NOMO-1 treated with dmso at 0.1 percent for 144 hours (cell line): ENCODE results near the gene TUT4.

Experiments used
- DNase-seq: peaks from one replicate; lab custom pipeline; 2025; ENCODE audit not compliant: unreplicated experiment; lab: John Stamatoyannopoulos, UW

Gene TUT4

GRCh38 chr1:52534928-52535764, 17.7 kb downstream of the TUT4 start:
- no peak for DNase-seq

GRCh38 chr1:52533713-52534112, 19.2 kb downstream of the TUT4 start:
- DNase-seq = peak; percentile 46

GRCh38 chr1:52532731-52533327, 20.1 kb downstream of the TUT4 start:
- DNase-seq = peak; percentile 10

- no peak for DNase-seq
These were observed 20.6 kb downstream of the TUT4 start for GRCh38 chr1:52532247-52532646.

- DNase-seq = no peak
These were observed 21.5 kb downstream of the TUT4 start for GRCh38 chr1:52531249-52531872.

- DNase-seq = no peak
These were observed 22.2 kb downstream of the TUT4 start for GRCh38 chr1:52530563-52531144.

- DNase-seq = no peak
These were observed 29.5 kb downstream of the TUT4 start for GRCh38 chr1:52523376-52523775.

GRCh38 chr1:52520148-52520547, 32.7 kb downstream of the TUT4 start:
- no peak for DNase-seq

- DNase-seq = no peak
These were observed 33.9 kb downstream of the TUT4 start for GRCh38 chr1:52518962-52519361.

GRCh38 chr1:52511851-52512615, 40.9 kb downstream of the TUT4 start:
- no peak for DNase-seq

GRCh38 chr1:52511439-52511838, 41.5 kb downstream of the TUT4 start:
- DNase-seq = no peak

- DNase-seq = no peak
These were observed 45.9 kb downstream of the TUT4 start for GRCh38 chr1:52506920-52507546.

- no peak for DNase-seq
These were observed 46.5 kb downstream of the TUT4 start for GRCh38 chr1:52506349-52506748.

GRCh38 chr1:52504720-52505119, 48.2 kb downstream of the TUT4 start:
- DNase-seq = no peak

- DNase-seq = no peak
These were observed 49.2 kb downstream of the TUT4 start for GRCh38 chr1:52503706-52504105.

GRCh38 chr1:52502789-52503188, 50.1 kb downstream of the TUT4 start:
- no peak for DNase-seq

GRCh38 chr1:52487632-52488031, 65.3 kb downstream of the TUT4 start:
- no peak for DNase-seq

GRCh38 chr1:52482326-52483004, 70.4 kb downstream of the TUT4 start:
- no peak for DNase-seq

- DNase-seq = peak; percentile 43
These were observed 73.8 kb downstream of the TUT4 start for GRCh38 chr1:52479076-52479475.

- no peak for DNase-seq
These were observed 75.0 kb downstream of the TUT4 start for GRCh38 chr1:52477876-52478275.
